Mammary epithelial cell (primary cell): ENCODE measurements around the gene STX10.

ENCODE experiments used
- CTCF ChIP-seq, 2 donors: IDR thresholded peaks in 1 of 2; conservative IDR thresholded peaks in 1 of 2; 2 replicates each; pipeline ENCODE4 v1.5.1; 2011 to 2012; ENCODE audit warnings: inconsistent platforms in 2 of 2, low read length in 2 of 2, mild to moderate bottlenecking in 2 of 2, control low read depth in 1 of 2, low read depth in 1 of 2; ENCODE audit not compliant: insufficient read depth in 1 of 2; ENCODE audit errors: extremely low read depth in 1 of 2
- EZH2 ChIP-seq: IDR thresholded peaks from 2 replicates; pipeline ENCODE4 v1.6.1; 2012; ENCODE audit warnings: low read length, inconsistent platforms, borderline replicate concordance

GRCh38 chr19:13187419-13187818 is 37.2 kb upstream of the STX10 start:
- no peak for TF ChIP-seq CTCF (conservative IDR thresholded peaks at IDR 0.05 in 1 of 2, IDR thresholded peaks at IDR 0.05 in 1 of 2; ENCODE audit: extremely low read depth in 1 of 2, insufficient read depth in 1 of 2, low read depth in 1 of 2, low read length in 2 of 2)
- no peak for TF ChIP-seq EZH2
